Small intestine (tissue), 16 donors: Measurements from ENCODE around the gene ACOX1. TPM values are rescaled to one million over a fixed set of nuclear protein-coding genes. Genes with fewer than 3 reads are reported as not detected.

Source experiments
- DNase-seq, 2 donors: peaks; one replicate each; pipeline versions ENCODE4 v3.0.0 to v3.0.0-alpha.2; 2013
- FAIRE-seq: peaks from 2 replicates; lab custom pipeline; 2012; peaks lifted over from hg19 to GRCh38; lab: Jason Lieb, UNC
- H3K27ac ChIP-seq, 3 donors: one replicate each; pipeline ENCODE4 v1.5.1; 2013; ENCODE audit warnings: low read length in 2 of 3, mild to moderate bottlenecking in 2 of 3, control low read depth in 1 of 3, inconsistent platforms in 1 of 3, low read depth in 1 of 3, moderate library complexity in 1 of 3
- H3K27me3 ChIP-seq, 3 donors: one replicate each; pipeline ENCODE4 v1.6.1; 2013; ENCODE audit warnings: low read length in 3 of 3, inconsistent platforms in 1 of 3; ENCODE audit not compliant: control insufficient read depth in 3 of 3, insufficient read depth in 3 of 3
- H3K36me3 ChIP-seq, 3 donors: one replicate each; pipeline ENCODE4 v1.6.1; 2013; ENCODE audit warnings: low read length in 3 of 3, inconsistent platforms in 1 of 3, low read depth in 1 of 3, mild to moderate bottlenecking in 1 of 3, moderate library complexity in 1 of 3; ENCODE audit not compliant: control insufficient read depth in 3 of 3, insufficient read depth in 2 of 3
- H3K4me1 ChIP-seq, 3 donors: one replicate each; pipeline ENCODE4 v1.6.1; 2013; ENCODE audit warnings: low read length in 2 of 3, inconsistent platforms in 1 of 3, low read depth in 1 of 3, mild to moderate bottlenecking in 1 of 3, moderate library complexity in 1 of 3; ENCODE audit not compliant: control insufficient read depth in 3 of 3, insufficient read depth in 2 of 3
- H3K4me3 ChIP-seq, 3 donors: one replicate each; pipeline ENCODE4 v1.5.1; 2013; ENCODE audit warnings: low read length in 3 of 3, control low read depth in 1 of 3, inconsistent platforms in 1 of 3, low read depth in 1 of 3, mild to moderate bottlenecking in 1 of 3, moderate library complexity in 1 of 3
- H3K9me3 ChIP-seq, 2 donors: one replicate each; pipeline ENCODE4 v1.6.1; 2013; ENCODE audit warnings: low read depth in 1 of 2, low read length in 1 of 2; ENCODE audit not compliant: control insufficient read depth in 2 of 2, insufficient read depth in 1 of 2
- WGBS, 3 donors: extraction: QIAGEN DNeasy Blood & Tissue Kit; methylation state at CpG; one replicate each; pipeline ENCODE4 v1.1.7; 2013; 5-methylcytosine and 5-hydroxymethylcytosine counted together
- long read RNA-seq, 10 donors: transcript quantifications; one replicate each; lab custom pipeline, GENCODE V29; 2026
- polyA plus RNA-seq, 4 donors: library from polyadenylated mRNA; stranded (reverse) in 3 of 4; unstranded in 1 of 4; fragments of 200-250 nt in 3 of 4; fragments of 120-200 nt in 1 of 4; gene quantifications; one replicate each; pipeline versions ENCODE4 v1.2.1 to v1.2.3, GENCODE V29; 2013
- donor health status: healthy with polysubstance abuse.
- donor health status: control.
- donor health status: control.
- donor health status: Bipolar disorder and iron deficiency.
- donor health status: healthy.

Gene ACOX1
- polyA plus RNA-seq = 100 to 1,000 TPM in 1 of 4 donors, 10 to 100 TPM in 3; 20.6 to 111 (median 62.5) TPM
- long read RNA-seq, donor 1 = 0 reads
- long read RNA-seq, donor 2, full-length matches to known transcripts = 7 of 7 reads
- long read RNA-seq, donor 2, partial matches to known transcripts = 0 of 7 reads
- long read RNA-seq, donor 2, other reads (novel, unspliced or antisense) = 0 of 7 reads
- long read RNA-seq, donor 3, partial matches to known transcripts = 23 of 26 reads
- long read RNA-seq, donor 3, other reads (novel, unspliced or antisense) = 0 of 26 reads
- long read RNA-seq, donor 4, full-length matches to known transcripts = 1 of 1 reads
- long read RNA-seq, donor 4, partial matches to known transcripts = 0 of 1 reads
- long read RNA-seq, donor 4, other reads (novel, unspliced or antisense) = 0 of 1 reads
- long read RNA-seq, donor 5, full-length matches to known transcripts = 1 of 8 reads
- long read RNA-seq, donor 5, partial matches to known transcripts = 7 of 8 reads
- long read RNA-seq, donor 5, other reads (novel, unspliced or antisense) = 0 of 8 reads
- long read RNA-seq, donor 6, full-length matches to known transcripts = 4 of 10 reads
- long read RNA-seq, donor 6, partial matches to known transcripts = 6 of 10 reads
- long read RNA-seq, donor 6, other reads (novel, unspliced or antisense) = 0 of 10 reads
- long read RNA-seq, donor 7, full-length matches to known transcripts = 6 of 6 reads
- long read RNA-seq, donor 7, partial matches to known transcripts = 0 of 6 reads
- long read RNA-seq, donor 7, other reads (novel, unspliced or antisense) = 0 of 6 reads
- long read RNA-seq, donor 8 = 0 reads
- long read RNA-seq, donor 9, full-length matches to known transcripts = 1 of 6 reads
- long read RNA-seq, donor 9, partial matches to known transcripts = 5 of 6 reads
- long read RNA-seq, donor 9, other reads (novel, unspliced or antisense) = 0 of 6 reads
- long read RNA-seq, donor 10, full-length matches to known transcripts = 4 of 4 reads
- long read RNA-seq, donor 10, partial matches to known transcripts = 0 of 4 reads
- long read RNA-seq, donor 10, other reads (novel, unspliced or antisense) = 0 of 4 reads

DNA sequence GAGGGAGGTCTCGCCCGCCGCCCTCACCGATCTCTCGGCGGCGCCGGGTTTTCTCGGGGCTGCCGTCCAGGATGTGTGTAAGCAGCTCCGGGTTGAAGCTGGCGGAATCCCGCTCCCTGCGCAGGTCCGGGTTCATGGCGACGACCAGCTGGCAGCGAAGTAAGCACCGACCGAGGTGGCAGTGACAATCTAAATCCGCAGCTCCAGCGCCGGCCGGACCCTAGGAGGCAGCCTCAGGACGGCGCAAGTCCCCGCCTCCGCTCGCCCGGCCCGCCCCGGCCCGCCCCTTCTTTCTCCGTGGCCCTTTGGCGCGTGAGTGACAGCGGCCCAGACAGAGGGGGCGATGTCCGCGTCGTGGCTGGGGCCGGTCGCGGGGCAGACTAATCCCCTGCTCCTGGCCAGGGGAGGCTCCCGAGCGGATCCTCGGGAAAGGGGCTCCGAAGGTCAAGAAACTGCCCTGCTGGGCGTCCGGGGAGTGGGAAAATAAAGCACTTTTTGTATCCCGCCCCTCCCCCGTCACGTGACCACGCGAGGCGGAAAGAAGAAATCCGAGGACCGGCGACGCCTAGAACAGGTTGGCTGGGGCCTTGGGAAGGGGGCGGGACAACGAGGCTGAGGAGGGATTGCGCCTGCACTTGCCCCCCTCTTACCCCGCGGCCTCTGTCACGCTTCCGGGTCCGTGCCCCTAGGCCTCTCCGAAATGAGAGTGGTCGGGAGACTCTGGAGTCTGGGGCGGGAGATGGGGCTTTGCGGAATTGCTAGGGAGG lies at the start of gene ACOX1, which contains the start of gene TEN1:
ACOX1 (minus strand) TSS at position 229 of the 767 bp plus-strand sequence; CDS start at position 136, 93 bp downstream.
TEN1 (plus strand) TSS at position 303 of the 767 bp plus-strand sequence. CDS start 6,953 bp downstream, outside the sequence.
- Histone ChIP-seq H3K4me3 (peak within 1 kb of the TSS; percentile 69 to 87 (median 84)), H3K9me3 (no peaks in the 10 kb centered on the region), H3K27ac (peak within 1 kb of the TSS; percentile 92 to 98 (median 95)), H3K4me1 (peaks cover 0 to 62% (median 3%) of the 10 kb centered on the region in 3 donors), H3K36me3 (peaks cover 0 to 16% (median 0%) of the 10 kb centered on the region in 3 donors), H3K27me3 (no peaks in the 10 kb centered on the region)
- 0 to 1% (median 0%) methylated on average over 60 to 72 of the region's 72 CpGs for WGBS, 3 donors
- DNase-seq = peak; percentile 98 to 99
- no peak for FAIRE-seq

DNA sequence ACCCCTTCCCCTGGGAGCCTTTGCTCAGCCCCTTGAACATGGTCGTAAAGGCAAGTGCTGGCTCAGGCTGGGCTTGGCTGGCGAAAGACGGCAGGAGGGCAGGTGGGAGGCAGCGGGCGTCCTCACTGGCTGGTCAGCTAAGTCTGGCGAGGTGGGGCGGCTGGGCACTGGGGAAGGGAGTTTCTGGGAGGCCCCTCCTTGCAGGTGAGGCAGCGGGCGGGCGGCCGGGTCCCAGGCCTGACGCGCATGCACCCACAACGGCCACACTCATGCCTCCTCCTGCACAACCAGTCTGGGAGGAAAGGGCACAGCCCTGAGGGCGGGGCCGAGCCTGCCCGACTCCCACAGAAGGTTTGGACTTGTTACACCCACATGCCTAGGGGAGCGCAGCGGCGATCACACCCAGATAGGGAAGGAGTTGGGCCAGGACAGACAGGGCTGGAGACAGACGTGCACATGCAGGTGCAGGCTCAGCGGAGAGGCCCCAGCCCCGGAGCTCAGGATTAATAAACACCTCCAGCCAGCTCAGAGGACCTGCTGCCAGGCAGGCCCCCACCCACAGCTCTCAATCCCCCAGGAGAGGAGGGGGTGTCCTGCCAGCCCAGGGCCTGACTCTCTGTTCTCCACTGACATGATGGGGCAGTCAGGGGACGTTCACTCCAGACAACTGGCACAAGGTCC lies 48.3 kb upstream of the ACOX1 start, which contains the start of gene EVPL:
EVPL (minus strand) TSS at position 148 of the 681 bp plus-strand sequence; CDS start at position 40, 108 bp downstream.
- Histone ChIP-seq H3K36me3 (peaks cover 0 to 34% (median 0%) of the 10 kb centered on the region in 3 donors), H3K27ac (peak within 1 kb of the TSS; percentile 34 to 92 (median 84)), H3K4me3 (peak within 1 kb of the TSS in 2 of 3 donors; percentile 33 to 69), H3K27me3 (no peaks in the 10 kb centered on the region), H3K4me1 (peaks cover 0 to 45% (median 0%) of the 10 kb centered on the region in 3 donors), H3K9me3 (no peaks in the 10 kb centered on the region)
- WGBS, 3 donors = 12 to 62% (median 36%) methylated on average over 18 to 24 of the region's 24 CpGs
- DNase-seq (peak; percentile 92 to 96), FAIRE-seq (no peak)

DNA sequence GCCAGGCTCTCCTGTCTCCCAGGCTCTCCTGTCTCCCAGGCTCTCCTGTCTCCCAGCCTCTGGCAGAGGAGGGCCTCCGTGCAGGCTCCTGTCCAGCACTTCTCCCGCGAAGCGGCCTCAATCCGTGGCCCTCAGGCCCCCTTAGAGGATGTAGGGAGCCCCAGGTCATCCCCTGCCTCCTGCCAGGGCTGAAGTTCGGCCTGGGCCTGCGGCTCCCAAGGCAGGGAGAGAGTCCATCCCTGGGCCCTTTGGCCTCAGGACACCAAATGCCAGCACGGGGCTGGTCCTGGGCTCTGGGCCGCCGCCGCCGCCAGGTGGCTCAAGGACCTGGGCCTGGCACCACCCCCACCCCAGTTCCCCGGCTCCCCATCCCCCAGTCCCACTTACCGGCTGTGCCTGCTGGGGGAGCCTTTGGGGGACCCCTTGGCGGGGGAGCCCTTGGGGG lies 47.8 kb upstream of the ACOX1 start:
- peaks cover 0 to 40% (median 0%) of the 10 kb centered on the region in 3 donors for H3K36me3 ChIP-seq
- FAIRE-seq (no peak), DNase-seq (peak; percentile 58 to 69)
- no peaks in the 10 kb centered on the region for H3K9me3 ChIP-seq
- peak overlapping the region; percentile 34 to 92 (median 84) for H3K27ac ChIP-seq
- H3K4me1 ChIP-seq = peaks cover 0 to 40% (median 0%) of the 10 kb centered on the region in 3 donors
- H3K4me3 ChIP-seq = peak overlapping the region in 2 of 3 donors; percentile 33 to 69
- WGBS, 3 donors = 20 to 59% (median 33%) methylated on average over 10 to 15 of the region's 15 CpGs
- no peaks in the 10 kb centered on the region for H3K27me3 ChIP-seq

DNA sequence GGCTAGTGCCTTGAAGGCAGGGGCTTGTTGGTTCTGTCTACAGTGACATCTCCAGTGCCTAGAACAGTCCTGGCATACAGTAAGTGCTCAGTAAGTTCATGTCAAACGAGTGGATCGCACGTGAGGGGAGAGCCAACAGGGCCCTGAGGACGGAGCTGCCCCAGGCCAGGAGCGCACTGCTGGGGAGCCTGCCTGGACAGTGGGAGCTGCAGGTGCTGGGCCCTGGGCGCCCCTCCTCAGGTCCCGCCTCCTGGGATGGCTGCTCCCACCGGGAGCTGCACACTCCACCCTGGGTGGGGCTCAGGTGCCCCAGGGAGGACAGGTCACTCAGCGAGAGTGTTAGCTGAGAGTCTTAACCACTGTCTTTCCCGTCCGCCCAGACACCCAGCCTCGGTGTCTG lies 46.3 kb upstream of the ACOX1 start:
- DNase-seq (no peak), FAIRE-seq (no peak)
- peaks cover 0 to 36% (median 0%) of the 10 kb centered on the region in 3 donors for H3K4me1 ChIP-seq
- no peak overlapping the region for H3K27ac ChIP-seq
- WGBS, 3 donors = 70 to 84% (median 78%) methylated on average over 8 to 12 of the region's 12 CpGs
- peaks cover 0 to 49% (median 0%) of the 10 kb centered on the region in 3 donors for H3K36me3 ChIP-seq
- no peaks in the 10 kb centered on the region for H3K27me3 ChIP-seq
- peak overlapping the region in 1 of 3 donors; percentile 69 for H3K4me3 ChIP-seq
- H3K9me3 ChIP-seq = no peaks in the 10 kb centered on the region

DNA sequence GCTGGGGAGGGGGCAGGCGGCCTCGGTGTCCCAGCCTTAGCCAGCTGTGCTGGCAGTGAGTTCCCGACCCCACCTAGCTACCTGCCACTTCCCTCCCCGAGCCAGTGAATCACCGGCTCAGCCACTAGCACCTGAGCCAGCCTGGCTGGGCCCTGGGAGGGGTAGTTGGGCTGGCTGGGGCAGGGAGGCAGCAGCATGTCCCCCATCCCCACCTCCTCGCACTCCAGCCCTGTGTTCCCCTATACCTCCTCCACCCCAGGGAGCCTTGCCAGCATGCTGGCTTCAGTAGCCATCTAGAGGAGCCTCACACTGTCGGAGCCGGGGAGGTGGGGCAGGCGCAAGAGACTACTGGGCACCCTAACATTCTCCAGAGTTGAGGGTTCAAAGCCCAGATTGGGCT lies 45.4 kb upstream of the ACOX1 start:
- DNase-seq = no peak
- Histone ChIP-seq H3K9me3 (no peaks in the 10 kb centered on the region), H3K36me3 (peaks cover 0 to 54% (median 0%) of the 10 kb centered on the region in 3 donors), H3K4me1 (peaks cover 0 to 29% (median 0%) of the 10 kb centered on the region in 3 donors), H3K4me3 (no peak overlapping the region), H3K27me3 (no peaks in the 10 kb centered on the region), H3K27ac (no peak overlapping the region)
- WGBS, 3 donors = 65 to 79% (median 74%) methylated on average over 6 to 9 of the region's 9 CpGs
- FAIRE-seq = no peak

DNA sequence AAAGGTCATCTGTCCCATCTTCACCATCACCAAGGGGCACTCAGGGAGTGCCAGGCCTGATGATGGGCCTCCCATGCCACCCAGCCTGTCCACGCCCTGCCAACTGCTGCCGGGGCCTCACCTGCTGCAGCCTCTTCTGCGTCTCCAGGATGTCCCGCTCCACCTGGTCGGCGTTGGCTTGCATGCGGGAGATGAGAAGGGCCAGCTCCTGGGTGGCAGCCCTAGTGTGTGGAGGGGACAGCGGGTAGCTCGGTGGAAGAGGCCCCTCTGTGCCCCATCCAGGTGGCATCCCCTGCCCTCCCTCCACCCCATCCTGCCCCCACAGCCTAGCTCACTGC lies 44.9 kb upstream of the ACOX1 start:
- no peak overlapping the region for H3K4me3 ChIP-seq
- H3K36me3 ChIP-seq = peaks cover 0 to 59% (median 0%) of the 10 kb centered on the region in 3 donors
- peaks cover 0 to 27% (median 0%) of the 10 kb centered on the region in 3 donors for H3K4me1 ChIP-seq
- no peak for FAIRE-seq
- no peak overlapping the region for H3K27ac ChIP-seq
- WGBS, 3 donors = 76 to 86% (median 82%) methylated on average over 5 to 9 of the region's 9 CpGs
- H3K9me3 ChIP-seq = no peaks in the 10 kb centered on the region
- H3K27me3 ChIP-seq = no peaks in the 10 kb centered on the region
- no peak for DNase-seq
